NCI-H146 treated with DMSO at 0.1 percent for 48 hours (cell line): ENCODE data around the gene TNNT2.

ENCODE experiments used
- DNase-seq: peaks from one replicate; lab custom pipeline; 2025; ENCODE audit not compliant: unreplicated experiment; lab: John Stamatoyannopoulos, UW

The TNNT2 gene

DNA sequence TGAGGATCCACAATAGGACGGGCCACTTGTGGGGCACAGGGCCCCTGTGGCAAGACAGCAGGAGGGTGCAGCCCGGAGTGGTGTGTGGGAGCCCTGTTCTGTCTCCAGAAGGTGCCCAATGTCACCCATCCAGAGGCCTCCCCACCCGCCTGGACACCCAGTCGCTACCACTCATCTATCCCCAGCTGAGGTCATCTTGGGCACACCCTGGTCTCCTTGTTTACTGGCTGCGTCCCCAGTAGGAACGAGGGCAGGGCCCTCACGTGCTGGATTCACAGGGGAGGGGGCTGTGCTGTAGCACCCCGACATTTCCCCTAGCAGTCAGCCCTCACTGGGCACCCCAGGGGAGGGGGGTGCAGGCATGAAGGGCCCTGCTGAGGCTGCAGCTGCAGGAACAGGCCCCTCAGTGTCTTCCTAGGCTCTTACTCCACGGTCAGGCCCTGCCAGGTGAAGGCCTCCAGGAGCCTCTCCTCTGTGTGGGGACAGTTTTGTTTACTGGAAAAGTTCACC lies 2.3 kb upstream of the TNNT2 start:
- DNase-seq = no peak

DNA sequence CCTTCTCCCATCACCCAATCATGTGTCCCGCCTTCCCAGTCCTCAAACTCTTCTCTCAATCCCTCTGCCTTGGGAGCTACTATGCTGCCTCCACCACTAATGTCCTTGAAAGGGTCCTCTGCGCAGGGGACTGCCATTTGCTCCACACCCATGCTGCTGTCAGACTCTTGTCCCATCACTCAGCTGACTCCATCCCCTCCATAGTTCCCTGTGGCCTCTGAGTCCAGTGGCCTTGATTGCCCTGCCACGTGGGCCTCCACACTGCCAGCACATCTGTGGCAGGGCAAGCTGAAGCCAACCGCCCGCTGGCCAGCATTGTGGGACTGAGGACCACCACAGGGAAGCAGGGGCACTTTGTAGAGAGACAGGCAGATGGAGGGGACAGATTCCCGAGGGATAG lies 1.3 kb upstream of the TNNT2 start:
- DNase-seq = no peak

DNA sequence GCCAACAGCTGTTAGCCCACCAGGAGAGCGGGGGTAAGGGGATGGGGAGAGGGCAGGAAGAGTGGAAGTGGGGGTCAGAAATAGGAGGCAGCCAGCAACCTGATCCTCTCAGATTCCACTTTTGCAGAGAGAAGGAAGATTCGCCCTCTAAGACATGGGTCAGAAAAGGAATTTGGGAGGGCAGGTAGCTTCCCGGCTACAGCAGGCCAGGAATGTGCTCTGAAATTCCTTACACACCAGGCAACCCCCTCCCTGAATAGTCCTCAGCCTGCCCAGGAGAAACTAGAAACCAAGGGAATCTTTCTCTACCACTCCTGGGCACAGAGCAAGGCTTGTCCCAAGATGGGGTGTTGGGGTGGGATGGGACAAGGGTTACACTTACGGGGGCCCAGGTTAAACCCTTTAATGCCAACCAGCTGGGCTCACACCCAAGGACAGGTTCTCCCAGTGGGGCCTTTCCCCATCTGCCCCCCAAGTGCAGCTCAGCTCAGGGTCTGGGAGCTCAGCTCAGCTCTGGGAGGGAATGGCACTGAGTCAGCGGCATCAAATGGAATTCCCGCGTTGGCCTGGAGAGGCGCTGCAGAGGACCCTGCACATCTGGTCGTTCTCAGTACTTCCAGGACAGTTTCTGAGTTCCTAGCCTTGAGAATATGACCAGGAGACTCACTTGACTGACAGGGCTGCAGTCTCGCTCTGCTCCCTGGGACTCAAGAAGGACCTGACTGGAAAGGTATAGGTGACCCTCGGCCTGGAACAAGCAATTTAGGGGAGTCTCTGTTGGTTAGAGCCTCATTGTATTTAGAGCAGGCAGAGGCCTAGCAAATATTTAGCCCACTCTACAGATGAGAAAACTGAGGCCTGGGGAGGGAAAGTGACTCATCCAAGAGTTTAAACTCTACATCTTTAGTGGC lies 761 bp downstream of the TNNT2 start:
- DNase-seq = no peak

DNA sequence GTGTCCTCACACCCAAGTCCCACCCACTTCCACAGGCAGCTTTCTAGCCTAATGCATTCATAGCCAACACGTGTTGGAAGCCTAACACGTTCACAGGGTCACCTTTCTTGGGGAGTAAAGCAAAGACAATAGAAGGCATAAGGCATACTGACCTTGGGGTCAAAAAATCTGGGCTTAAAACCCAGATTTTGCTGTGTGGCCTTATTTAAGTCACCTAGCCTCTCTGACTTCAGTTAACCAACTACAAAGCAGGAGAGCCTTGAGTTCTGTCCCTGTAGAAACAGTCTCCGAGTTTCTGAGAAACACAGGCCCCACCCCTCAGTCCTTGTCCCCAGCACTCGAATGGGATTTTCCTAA lies 1.4 kb downstream of the TNNT2 start:
- no peak for DNase-seq

DNA sequence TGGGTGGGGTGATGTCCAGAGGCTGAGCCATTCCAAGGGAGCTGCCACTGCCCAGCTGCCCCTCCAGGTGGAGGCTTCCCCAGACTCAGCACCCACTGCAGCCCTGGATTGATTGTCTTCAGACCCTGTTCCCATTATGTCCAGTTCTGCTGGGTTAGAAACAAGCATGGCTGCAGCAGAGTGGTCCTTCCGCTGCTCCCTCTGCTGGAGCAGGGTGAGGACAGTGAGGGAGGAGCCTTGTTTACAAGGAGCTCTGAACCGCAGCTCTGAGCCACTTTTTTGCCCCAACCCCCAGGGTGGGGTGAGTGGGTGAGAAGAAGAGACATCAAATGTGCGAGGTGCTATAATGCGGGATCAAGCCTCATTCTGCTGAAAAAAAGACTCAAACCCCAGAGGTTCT lies 2.3 kb downstream of the TNNT2 start:
- no peak for DNase-seq

DNA sequence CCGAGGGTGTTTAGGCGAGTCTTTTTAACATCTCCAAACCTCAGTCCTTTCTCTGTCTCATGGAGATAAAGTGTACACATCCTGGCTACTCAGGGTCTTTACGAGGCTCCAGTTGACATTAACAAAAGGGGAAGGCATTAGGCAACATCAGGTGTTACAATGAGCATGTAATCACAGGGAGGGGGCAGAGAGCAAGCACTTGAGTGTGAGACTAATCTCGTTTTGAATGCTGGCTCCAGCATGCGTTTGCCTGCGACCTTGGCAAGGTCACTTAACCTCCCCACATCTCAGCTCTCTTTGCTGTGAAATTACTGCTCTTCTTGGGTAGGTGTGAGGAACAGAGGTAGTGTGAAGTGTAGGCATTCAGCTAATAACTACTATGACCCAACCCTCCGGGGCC lies 3.1 kb downstream of the TNNT2 start:
- peak; percentile 70 for DNase-seq

DNA sequence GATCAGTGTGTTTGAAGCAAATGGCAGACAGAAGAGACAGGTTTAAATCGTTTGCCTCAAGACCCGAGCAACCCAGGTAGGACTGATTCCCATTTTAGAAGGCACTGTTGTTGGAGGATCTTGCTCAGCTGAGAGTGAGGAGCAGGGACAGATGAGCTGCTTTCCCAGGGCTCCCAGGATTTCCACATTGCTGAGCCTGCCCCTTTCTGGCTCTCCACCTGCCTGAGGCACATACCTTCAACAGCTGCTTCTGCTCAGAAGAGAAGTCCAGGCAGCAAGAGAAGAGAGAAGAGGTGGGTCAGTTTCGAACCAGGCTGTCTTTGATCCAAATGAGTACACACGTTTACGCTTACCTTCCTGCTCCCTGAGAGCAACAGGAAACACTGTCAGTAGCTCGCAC lies 5.7 kb downstream of the TNNT2 start:
- no peak for DNase-seq

DNA sequence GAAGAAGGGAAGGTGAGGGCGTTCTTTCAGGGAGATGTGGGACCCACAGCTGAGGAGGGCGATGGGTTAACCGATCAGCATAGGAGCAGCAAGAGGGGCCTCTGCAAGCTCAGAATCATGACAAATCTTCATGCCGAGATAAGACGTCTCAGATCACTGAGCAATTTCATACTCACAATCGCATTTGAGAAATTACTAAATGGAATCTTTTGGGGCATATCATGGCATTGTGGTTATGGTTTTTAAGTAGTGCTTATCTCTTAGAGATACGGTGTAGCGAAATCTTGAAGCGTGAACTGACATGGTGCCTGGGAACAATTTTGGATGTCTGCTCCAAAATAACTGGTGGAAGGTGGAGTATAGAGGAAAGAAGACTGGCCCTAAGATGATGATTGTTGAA lies 6.2 kb downstream of the TNNT2 start:
- no peak for DNase-seq

DNA sequence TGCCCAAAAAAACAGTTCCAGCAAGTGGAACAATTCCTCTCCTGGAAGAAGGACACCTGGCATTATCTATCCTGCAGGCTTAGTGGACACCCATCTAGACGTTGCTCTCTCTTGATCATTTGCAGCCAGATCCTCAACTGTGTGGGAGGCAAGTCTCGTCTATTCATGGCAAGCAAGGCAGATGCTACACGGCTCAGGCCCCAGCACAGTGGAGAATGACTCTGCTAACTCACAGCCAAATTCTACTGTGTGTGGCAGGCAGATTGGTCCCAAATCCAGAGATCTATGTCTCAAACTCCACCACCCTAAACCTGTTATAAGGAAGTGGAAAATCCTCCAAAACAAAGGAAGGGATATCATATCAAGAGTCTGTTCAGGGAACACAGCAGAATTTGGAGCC lies 7.0 kb downstream of the TNNT2 start:
- DNase-seq = no peak

DNA sequence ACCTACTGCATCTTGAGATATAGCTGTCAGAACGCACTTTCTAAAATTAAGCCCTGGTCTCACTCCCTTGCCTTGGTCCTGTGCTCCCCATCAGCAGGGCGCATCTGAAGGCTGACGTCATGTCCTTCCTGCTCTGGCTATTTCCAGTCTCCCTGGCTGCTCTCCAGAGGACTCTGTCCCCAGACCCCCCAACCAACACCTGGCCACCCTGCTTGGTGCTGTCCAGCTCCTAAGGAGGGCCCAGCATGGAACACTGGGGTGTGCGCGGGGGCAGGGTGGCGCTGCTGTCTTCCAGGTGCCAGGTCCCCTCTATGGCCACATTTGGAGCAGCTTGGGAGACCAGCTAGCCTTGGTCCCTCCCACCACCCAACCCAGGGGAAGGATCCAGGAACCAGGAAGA lies 8.3 kb downstream of the TNNT2 start:
- DNase-seq = no peak

DNA sequence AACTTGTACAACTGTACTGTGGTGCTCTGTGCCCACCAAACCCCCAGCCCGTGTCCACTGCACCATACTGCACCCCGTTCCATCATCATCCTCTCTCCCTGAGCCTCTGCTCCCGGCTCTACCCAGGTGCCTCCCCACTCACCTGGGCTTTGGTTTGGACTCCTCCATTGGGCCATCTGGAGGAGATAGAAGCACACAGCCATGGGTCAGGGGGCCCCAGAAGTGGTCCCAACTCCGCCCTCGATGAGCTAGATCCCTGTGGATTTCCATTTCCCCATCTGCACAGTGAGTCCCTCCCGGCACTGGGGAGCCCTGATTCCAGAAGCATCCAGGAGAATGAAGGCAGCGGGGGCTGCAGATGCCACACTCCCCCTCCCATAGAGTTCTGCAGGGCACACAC lies 10.8 kb downstream of the TNNT2 start:
- DNase-seq = no peak

DNA sequence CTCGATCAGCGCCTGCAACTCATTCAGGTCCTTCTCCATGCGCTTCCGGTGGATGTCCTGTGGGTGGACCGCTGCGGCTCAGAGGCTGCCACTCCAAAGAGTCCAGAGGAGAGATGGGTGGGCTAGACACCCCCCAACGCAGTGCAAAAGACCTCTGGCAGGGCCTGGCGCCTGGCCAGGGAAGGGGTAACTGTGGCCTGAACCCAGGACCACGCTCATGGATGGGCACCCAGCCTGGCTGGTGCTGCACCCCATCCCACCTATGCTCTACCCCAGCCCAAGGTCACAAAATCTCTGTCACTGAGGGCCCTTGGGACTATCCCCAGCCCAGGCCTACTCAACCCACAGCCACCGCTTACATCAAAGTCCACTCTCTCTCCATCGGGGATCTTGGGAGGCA lies 12.2 kb downstream of the TNNT2 start:
- DNase-seq = no peak

DNA sequence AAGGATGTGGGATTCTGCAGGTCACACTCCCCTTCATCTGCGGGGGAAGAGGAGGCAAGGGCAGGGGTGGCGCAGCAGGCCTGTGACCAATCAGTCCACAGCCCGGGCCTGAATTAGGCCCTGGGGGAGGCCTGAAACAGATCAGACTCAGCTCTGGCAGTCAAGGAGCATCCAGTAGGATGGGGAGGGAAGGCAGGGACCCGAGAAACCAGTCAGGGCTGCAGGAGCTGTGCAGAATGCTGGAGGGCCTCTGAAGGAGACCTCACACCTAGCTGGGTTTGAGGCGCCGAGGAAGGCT lies 12.7 kb downstream of the TNNT2 start:
- DNase-seq = no peak

DNA sequence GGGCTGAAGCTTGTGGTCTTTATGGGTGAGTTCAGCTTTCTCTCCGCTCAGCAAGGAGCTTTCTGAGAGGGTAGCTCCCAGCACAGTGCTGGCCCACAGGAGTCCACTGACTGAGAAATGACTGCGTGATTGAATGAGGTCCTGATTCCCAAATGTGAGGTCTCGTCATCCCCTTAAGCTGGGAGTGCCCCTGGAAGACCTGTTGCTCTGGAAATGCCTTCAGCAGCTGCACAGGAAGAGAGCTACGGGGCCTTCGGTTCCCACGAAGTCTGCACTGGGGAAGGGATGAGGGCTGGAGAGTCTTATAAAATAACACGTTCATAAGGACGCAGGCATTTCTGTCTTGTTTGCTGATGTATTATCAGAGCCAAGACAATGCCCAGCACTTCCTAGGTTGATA lies 14.0 kb downstream of the TNNT2 start:
- DNase-seq = no peak

DNA sequence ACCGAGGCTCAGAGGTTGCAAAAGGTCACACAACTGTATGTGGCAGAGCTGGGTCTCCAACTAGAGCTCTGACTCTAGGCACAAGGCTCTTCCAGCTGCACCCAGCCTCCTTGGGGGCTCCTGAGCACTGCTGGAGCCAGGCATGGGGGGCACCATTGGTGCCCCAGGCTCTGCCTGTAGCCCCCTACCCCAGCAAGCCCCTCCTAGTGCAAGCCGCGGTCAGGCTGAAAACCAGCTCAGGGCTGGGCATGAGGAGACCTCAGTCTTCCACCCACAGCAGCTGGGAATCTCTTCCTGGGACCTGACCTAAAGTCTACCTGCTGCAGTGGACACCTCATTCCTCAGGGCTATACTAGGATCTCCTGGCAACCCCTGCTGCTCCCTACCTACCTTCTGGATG lies 14.6 kb downstream of the TNNT2 start:
- no peak for DNase-seq

DNA sequence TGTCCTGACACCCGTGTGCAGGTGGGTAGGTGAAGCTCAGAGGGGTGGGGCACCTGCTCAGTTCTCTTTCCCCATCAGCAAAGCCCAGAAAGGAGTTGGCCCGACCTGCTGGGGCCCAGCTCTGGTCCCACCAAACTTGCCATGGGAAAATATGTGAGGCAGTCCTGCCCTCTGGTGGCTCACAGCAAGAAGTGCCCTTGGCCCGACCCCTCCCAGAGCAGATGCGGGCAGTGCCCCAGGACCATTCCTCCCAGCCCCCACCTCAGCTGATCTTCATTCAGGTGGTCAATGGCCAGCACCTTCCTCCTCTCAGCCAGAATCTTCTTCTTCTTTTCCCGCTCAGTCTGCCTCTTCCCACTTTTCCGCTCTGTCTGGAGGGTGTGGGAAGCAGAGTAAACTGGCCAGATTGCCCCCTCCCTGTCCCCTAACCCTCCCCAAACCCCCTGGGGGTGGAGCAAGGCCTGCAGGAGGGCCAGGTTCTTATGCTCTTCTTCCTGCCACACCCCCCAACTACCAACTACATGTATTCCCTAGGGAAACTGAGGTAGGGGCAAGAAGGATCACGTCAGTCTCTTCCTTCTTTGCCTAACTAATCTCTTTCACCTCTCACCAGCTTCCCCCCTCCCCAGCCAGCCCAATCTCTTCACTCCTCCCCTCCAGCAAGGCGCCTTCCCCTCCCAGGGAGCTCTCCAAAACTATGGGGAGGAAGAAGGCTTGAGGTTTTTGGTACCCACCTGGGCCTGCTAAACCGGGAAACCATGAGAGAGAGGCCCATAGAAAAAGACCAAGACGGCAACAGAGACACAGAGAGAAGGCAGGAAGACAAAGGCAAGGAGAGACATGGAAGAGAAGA lies 15.6 kb downstream of the TNNT2 start:
- peak; percentile 4 for DNase-seq

DNA sequence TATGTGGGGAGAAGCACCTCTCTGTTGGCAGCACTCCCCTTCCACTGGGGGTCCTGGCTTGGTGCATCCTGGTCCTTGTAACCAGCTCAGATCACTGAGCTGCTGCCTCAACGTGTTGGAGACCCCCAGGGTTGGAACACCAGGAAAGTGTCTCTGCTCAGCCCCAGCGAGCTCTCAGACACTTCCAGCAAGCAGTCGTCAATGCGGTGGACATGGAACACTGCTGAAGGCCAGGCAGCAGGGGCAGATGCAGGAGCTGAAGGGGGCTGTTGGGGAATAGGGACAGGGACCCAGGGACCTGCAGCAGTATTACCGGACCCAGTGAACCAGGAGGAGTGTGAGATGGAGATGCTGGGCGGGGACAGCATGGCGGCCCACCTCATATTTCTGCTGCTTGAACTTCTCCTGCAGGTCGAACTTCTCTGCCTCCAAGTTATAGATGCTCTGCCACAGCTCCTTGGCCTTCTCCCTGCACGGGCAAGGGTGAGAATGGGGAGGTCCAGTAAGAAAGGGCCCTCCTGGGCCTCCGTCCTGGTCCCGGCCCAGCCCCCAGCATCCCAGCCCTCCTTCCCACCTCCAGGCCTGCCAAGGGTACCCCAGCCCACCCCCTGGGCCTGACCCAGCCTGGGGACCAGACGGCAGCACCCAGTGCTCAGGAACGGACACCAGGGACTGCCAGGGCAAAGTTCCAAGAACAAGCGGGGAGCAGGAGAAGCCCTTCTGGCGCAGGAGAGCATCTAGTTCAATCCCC lies 16.4 kb downstream of the TNNT2 start:
- DNase-seq = no peak

DNA sequence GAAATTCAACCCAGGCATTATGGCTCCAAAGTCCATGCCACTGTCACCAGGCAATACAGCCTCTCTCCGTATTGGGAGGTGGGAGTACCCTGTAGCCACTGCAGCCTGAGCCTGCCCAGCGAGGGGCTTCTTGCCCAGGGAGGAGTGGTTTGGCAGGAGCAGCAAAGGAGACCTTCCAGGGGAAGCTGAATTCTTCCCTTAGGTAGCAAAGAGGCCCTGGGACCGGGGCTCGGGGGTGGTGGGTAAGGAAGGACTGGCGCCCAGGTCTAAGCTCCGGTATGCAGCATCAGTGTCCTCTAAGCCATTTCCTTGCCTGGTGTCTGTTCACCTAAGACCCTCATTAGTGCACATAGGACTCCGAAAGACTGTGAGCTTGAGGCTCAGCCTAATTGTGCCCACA lies 17.0 kb downstream of the TNNT2 start:
- no peak for DNase-seq

DNA sequence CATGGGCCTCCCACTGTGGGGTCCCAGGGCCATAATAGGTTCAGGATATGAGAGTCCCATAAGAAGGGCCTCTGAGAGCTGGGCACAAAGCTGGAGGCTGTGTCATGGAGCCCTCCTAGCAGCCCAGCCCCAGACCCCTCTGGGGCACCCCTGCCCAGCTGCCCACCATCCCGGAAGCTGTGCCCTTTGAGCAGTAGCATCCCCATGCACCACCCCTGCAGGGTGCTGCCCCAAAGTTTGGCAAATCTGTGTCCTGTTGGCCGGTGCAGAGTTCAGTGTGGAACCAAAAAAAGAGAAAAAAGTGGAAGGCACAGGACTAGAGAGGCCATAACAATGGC lies 17.6 kb downstream of the TNNT2 start:
- no peak for DNase-seq

DNA sequence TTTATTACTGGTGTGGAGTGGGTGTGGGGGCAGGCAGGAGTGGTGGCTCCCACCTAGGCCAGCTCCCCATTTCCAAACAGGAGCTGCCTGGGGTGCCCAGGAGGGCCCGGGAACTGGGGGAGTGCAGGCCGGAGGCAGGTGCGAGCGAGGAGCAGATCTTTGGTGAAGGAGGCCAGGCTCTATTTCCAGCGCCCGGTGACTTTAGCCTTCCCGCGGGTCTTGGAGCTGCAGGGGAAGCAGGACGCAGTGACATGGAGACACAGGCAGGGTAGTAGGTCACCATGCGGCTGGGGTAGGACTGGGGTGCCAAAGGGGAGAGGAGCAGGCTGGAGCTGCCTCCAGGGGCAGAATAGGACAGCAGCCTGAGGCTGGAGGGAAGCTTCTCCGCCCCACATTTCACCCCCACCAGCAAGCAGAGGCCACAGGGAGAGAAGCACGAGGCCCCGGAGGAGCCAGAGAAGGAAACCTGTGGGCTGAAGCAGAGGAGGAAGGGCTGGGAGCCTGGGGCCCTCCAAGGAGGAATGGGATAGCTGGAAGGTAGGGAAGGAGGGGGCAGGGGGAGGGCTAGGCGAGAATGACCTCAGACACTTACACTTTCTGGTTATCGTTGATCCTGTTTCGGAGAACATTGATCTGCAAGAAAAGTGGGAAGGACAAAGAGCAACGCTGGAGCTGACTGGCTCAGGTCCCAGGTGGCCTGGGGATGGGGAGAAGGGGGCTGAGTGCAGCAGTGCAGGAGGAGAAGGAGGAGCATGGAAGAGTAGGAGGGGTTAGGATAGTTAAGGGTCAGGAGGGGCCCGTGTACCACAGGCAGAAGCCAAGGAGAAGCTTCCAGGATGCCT lies 18.2 kb downstream of the TNNT2 start:
- DNase-seq = no peak

DNA sequence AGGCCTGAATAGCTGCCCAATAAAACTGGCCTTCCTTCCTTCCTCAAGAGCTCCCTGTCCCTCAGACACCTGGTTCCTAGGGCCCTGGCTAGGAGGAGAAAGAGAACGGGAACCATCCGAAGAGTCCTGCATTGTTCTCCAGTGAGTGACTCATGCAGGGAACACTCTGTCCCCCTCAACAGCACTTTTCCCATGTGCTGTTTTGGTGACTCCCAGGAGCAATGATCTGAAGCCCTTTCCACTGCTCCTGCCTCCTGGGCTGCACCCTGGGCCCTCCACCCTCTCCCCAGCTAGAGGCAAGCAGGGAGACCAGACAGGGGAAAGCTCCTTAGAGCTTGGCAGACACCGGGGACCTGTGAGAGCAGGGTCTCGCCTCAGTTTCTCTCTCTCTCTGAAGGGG lies 18.9 kb downstream of the TNNT2 start:
- DNase-seq = no peak
